ENCODE results near the gene FABP3.

- TF ChIP-seq, protein P1, sequence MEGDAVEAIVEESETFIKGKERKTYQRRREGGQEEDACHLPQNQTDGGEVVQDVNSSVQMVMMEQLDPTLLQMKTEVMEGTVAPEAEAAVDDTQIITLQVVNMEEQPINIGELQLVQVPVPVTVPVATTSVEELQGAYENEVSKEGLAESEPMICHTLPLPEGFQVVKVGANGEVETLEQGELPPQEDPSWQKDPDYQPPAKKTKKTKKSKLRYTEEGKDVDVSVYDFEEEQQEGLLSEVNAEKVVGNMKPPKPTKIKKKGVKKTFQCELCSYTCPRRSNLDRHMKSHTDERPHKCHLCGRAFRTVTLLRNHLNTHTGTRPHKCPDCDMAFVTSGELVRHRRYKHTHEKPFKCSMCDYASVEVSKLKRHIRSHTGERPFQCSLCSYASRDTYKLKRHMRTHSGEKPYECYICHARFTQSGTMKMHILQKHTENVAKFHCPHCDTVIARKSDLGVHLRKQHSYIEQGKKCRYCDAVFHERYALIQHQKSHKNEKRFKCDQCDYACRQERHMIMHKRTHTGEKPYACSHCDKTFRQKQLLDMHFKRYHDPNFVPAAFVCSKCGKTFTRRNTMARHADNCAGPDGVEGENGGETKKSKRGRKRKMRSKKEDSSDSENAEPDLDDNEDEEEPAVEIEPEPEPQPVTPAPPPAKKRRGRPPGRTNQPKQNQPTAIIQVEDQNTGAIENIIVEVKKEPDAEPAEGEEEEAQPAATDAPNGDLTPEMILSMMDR (conservative IDR thresholded peaks at IDR 0.05 in 1 of 2, IDR thresholded peaks at IDR 0.05 in 1 of 2; ENCODE audit: low read depth in 1 of 2, low read length in 2 of 2): no peak
- no peak for TF ChIP-seq EZH2 (IDR thresholded peaks at IDR 0.05; ENCODE audit: low read length, missing control alignments)
Observed at GRCh38 chr1:31399976-31400375, 27.1 kb upstream of the FABP3 start.

All from fibroblast of lung (primary cell).